ENCODE measurements around the gene FNDC3B.

FNDC3B gene

DNA sequence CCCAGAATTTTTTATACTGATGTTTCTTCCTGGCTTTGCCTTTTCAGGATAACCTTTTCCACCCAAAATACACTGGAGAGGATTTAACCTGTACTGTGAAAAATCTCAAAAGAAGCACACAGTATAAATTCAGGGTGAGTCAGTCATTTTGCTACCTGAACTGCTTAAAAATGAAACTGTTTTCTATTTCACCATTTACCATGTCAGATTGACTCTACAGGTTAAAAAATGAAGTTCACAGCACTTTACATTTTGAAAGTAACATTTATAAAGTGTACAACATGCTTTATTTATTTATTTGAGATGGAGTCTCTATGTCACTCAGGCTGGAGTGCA, 293.6 kb downstream of the FNDC3B start:
- TF ChIP-seq, protein P1, sequence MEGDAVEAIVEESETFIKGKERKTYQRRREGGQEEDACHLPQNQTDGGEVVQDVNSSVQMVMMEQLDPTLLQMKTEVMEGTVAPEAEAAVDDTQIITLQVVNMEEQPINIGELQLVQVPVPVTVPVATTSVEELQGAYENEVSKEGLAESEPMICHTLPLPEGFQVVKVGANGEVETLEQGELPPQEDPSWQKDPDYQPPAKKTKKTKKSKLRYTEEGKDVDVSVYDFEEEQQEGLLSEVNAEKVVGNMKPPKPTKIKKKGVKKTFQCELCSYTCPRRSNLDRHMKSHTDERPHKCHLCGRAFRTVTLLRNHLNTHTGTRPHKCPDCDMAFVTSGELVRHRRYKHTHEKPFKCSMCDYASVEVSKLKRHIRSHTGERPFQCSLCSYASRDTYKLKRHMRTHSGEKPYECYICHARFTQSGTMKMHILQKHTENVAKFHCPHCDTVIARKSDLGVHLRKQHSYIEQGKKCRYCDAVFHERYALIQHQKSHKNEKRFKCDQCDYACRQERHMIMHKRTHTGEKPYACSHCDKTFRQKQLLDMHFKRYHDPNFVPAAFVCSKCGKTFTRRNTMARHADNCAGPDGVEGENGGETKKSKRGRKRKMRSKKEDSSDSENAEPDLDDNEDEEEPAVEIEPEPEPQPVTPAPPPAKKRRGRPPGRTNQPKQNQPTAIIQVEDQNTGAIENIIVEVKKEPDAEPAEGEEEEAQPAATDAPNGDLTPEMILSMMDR (IDR thresholded peaks at IDR 0.05; ENCODE audit: low read length), result no peak
- TF ChIP-seq EZH2 (optimal IDR thresholded peaks at IDR 0.05; ENCODE audit: low read depth, low read length), result no peak
- no peak for TF ChIP-seq EZH2phosphoT487 (IDR thresholded peaks at IDR 0.05; ENCODE audit: low read length)
- Histone ChIP-seq H3K27ac (ENCODE audit: low read length) (no peak overlapping the region), H2AFZ (ENCODE audit: low read length) (no peak overlapping the region), H3K4me3 (ENCODE audit: low read length) (no peak overlapping the region), H3K9me2 (replicated peaks; ENCODE audit: insufficient read depth, low read length) (no peaks in the 10 kb centered on the region), H3K79me2 (ENCODE audit: low read length) (peaks cover 14% of the 10 kb centered on the region), H3K9me3 (replicated peaks; ENCODE audit: insufficient read depth, low read length) (no peaks in the 10 kb centered on the region), H3F3A (ENCODE audit: insufficient read depth, low read length) (no peaks in the 10 kb centered on the region), H3K27me3 (replicated peaks; ENCODE audit: insufficient read depth, low read length) (no peaks in the 10 kb centered on the region), H3K9ac (ENCODE audit: low read length) (no peak overlapping the region), H3K4me2 (ENCODE audit: low read depth, low read length) (no peak overlapping the region), H4K20me1 (ENCODE audit: insufficient read depth, low read length) (no peaks in the 10 kb centered on the region), H3K36me3 (replicated peaks; ENCODE audit: insufficient read depth, low read length) (peaks cover 9% of the 10 kb centered on the region), H3K4me1 (ENCODE audit: low read length) (no peaks in the 10 kb centered on the region)
- DNase-seq, result no peak

DNA sequence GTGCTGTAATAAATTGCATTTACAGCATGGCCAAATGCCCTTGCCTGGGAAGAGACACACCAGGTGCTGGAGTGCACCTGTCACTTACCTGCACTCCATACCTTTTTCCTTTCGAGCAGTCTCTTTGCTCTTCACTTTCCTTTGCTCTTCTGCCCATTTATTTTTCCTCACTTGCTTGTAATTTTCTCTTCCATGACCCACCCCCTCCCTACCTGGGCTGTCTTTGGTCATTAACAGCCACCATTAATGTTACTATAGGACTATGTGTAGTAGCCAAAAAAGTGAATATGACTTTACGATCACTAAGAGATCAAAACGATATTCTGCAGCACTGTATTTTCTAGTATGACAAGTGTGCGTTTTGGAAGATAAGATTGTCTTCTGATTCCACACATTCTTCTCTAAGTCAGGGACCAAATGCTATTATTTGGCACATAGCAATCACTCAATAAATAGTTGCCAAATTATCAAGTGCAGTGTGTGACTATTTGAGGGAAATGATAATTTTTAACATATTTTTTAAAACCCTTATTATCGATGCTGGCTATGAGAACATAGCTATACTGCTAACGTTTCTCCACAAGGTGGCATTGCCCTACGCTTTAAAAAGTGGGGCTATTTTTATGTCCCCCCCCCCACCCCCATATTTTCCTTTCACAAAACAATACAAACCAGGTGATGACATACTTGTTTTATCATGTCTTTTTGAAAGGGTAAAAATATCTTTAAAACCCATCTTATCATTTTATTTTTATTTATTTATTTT, 294.5 kb downstream of the FNDC3B start:
- Histone ChIP-seq H3K4me3 (ENCODE audit: low read length) (no peak overlapping the region), H3K4me2 (ENCODE audit: low read depth, low read length) (no peak overlapping the region), H3K9ac (ENCODE audit: low read length) (no peak overlapping the region), H4K20me1 (ENCODE audit: insufficient read depth, low read length) (no peaks in the 10 kb centered on the region), H3K36me3 (replicated peaks; ENCODE audit: insufficient read depth, low read length) (peaks cover 9% of the 10 kb centered on the region), H3F3A (ENCODE audit: insufficient read depth, low read length) (no peaks in the 10 kb centered on the region), H3K27me3 (replicated peaks; ENCODE audit: insufficient read depth, low read length) (no peaks in the 10 kb centered on the region), H3K9me3 (replicated peaks; ENCODE audit: insufficient read depth, low read length) (no peaks in the 10 kb centered on the region), H3K4me1 (ENCODE audit: low read length) (no peaks in the 10 kb centered on the region), H3K27ac (ENCODE audit: low read length) (no peak overlapping the region), H2AFZ (ENCODE audit: low read length) (no peak overlapping the region), H3K79me2 (ENCODE audit: low read length) (peaks cover 14% of the 10 kb centered on the region), H3K9me2 (replicated peaks; ENCODE audit: insufficient read depth, low read length) (no peaks in the 10 kb centered on the region)
- TF ChIP-seq, protein P1 (IDR thresholded peaks at IDR 0.05; ENCODE audit: low read length), result no peak
- TF ChIP-seq EZH2 (optimal IDR thresholded peaks at IDR 0.05; ENCODE audit: low read depth, low read length) (no peak), EZH2phosphoT487 (IDR thresholded peaks at IDR 0.05; ENCODE audit: low read length) (no peak)
- no peak for DNase-seq

DNA sequence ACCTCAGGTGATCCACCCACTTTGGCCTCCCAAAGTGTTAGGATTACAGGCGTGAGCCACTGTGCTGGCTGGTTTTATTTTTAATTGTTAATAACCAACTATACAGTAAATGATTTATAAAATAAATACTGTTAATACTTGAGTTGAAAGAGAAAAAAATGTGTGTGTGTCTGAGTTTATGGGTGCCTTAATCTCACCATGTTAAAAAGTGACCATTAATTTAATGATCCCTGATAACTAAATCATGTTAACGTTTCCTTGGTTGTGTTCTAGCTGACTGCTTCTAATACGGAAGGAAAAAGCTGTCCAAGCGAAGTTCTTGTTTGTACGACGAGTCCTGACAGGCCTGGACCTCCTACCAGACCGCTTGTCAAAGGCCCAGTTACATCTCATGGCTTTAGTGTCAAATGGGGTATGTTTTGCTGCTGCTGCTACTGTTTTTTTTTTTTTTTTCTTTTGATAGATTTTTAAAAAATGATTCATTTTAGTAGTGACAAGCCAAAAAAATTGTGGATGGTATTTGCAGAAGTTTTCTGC, 295.4 kb downstream of the FNDC3B start:
- H3K4me1 ChIP-seq (ENCODE audit: low read length), result no peaks in the 10 kb centered on the region
- no peaks in the 10 kb centered on the region for H3K27me3 ChIP-seq (replicated peaks; ENCODE audit: insufficient read depth, low read length)
- H3K79me2 ChIP-seq (ENCODE audit: low read length), result peaks cover 14% of the 10 kb centered on the region
- H2AFZ ChIP-seq (ENCODE audit: low read length), result no peak overlapping the region
- DNase-seq, result no peak
- H3K9me3 ChIP-seq (replicated peaks; ENCODE audit: insufficient read depth, low read length), result no peaks in the 10 kb centered on the region
- H3K4me2 ChIP-seq (ENCODE audit: low read depth, low read length), result no peak overlapping the region
- no peaks in the 10 kb centered on the region for H3K9me2 ChIP-seq (replicated peaks; ENCODE audit: insufficient read depth, low read length)
- no peaks in the 10 kb centered on the region for H4K20me1 ChIP-seq (ENCODE audit: insufficient read depth, low read length)
- TF ChIP-seq EZH2phosphoT487 (IDR thresholded peaks at IDR 0.05; ENCODE audit: low read length) (no peak), EZH2 (optimal IDR thresholded peaks at IDR 0.05; ENCODE audit: low read depth, low read length) (no peak)
- no peak overlapping the region for H3K4me3 ChIP-seq (ENCODE audit: low read length)
- H3K27ac ChIP-seq (ENCODE audit: low read length), result no peak overlapping the region
- H3F3A ChIP-seq (ENCODE audit: insufficient read depth, low read length), result no peaks in the 10 kb centered on the region
- H3K9ac ChIP-seq (ENCODE audit: low read length), result no peak overlapping the region
- H3K36me3 ChIP-seq (replicated peaks; ENCODE audit: insufficient read depth, low read length), result peaks cover 9% of the 10 kb centered on the region

DNA sequence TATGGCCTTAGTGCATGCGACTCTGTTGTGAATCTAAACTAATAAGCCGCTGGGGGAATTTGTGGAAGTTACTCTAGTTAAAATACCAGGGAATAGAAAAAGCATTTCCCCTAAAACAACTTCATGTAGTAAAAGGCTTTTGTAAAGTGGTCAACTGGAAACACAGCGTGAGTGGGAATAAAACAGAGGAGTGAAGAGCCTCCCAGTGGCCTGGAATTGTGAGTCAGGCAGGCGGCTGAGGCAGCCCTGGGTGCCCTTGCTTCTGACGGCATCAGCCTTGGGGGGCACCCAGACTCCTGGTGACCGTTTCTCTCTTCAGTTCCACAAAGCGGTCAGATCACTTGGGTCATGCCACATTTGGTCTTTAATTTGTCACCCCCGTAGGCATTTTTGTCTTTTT, 300.5 kb downstream of the FNDC3B start:
- Histone ChIP-seq H3K36me3 (replicated peaks; ENCODE audit: insufficient read depth, low read length) (peaks cover 27% of the 10 kb centered on the region), H3K9ac (ENCODE audit: low read length) (no peak overlapping the region), H3K27me3 (replicated peaks; ENCODE audit: insufficient read depth, low read length) (no peaks in the 10 kb centered on the region), H3K79me2 (ENCODE audit: low read length) (0 out of 2 replicates have a peak, but pooled peaks cover 6% of the 10 kb centered on the region), H3K27ac (ENCODE audit: low read length) (no peak overlapping the region), H2AFZ (ENCODE audit: low read length) (no peak overlapping the region), H3K4me3 (ENCODE audit: low read length) (no peak overlapping the region), H4K20me1 (ENCODE audit: insufficient read depth, low read length) (no peaks in the 10 kb centered on the region), H3F3A (ENCODE audit: insufficient read depth, low read length) (0 out of 2 replicates have a peak, but pooled peaks cover 2% of the 10 kb centered on the region), H3K9me3 (replicated peaks; ENCODE audit: insufficient read depth, low read length) (no peaks in the 10 kb centered on the region), H3K4me1 (ENCODE audit: low read length) (no peaks in the 10 kb centered on the region), H3K9me2 (replicated peaks; ENCODE audit: insufficient read depth, low read length) (no peaks in the 10 kb centered on the region), H3K4me2 (ENCODE audit: low read depth, low read length) (no peak overlapping the region)
- DNase-seq, result no peak
- no peak for TF ChIP-seq EZH2 (optimal IDR thresholded peaks at IDR 0.05; ENCODE audit: low read depth, low read length)
- no peak for TF ChIP-seq EZH2phosphoT487 (IDR thresholded peaks at IDR 0.05; ENCODE audit: low read length)
